ENCODE data around the gene KIAA1328. TPM values are rescaled to one million over a fixed set of nuclear protein-coding genes. Genes with fewer than 3 reads are reported as not detected.

KIAA1328 gene
- total and polyA plus RNA-seq, 2 donors (not counting 3 experiments of a cell fraction or from before 2014, with no cell fraction given) = 2.7 to 6.5 TPM

GRCh38 chr18:36893227-36893626, 64.3 kb downstream of the KIAA1328 start:
- Histone ChIP-seq H2AFZ (ENCODE audit: low read depth, low read length) (no peak overlapping the region), H3K4me3 (replicated peaks in 1 of 3; ENCODE audit: insufficient read depth in 1 of 3, low read depth in 1 of 3, low read length in 3 of 3) (no peak overlapping the region), H3K79me2 (ENCODE audit: control insufficient read depth, insufficient read depth, low read length) (no peaks in the 10 kb centered on the region), H3K4me1 (ENCODE audit: control insufficient read depth, extremely low read depth, insufficient read depth, low read length) (no peaks in the 10 kb centered on the region), H3K4me2 (ENCODE audit: insufficient read depth, low read length) (no peak overlapping the region), H3K9me3 (replicated peaks; ENCODE audit: control insufficient read depth, insufficient read depth, low read length) (no peaks in the 10 kb centered on the region), H3K9ac (replicated peaks; ENCODE audit: extremely low read depth, insufficient read depth, low read length) (no peak overlapping the region), H3K36me3 (ENCODE audit: control insufficient read depth in 2 of 2, extremely low read depth in 1 of 2, insufficient read depth in 2 of 2, low read length in 2 of 2) (no peaks in the 10 kb centered on the region), H3K27ac (ENCODE audit: insufficient read depth, low read depth, low read length) (no peak overlapping the region), H3K27me3 (ENCODE audit: control insufficient read depth in 2 of 2, insufficient read depth in 2 of 2, low read length in 2 of 2) (no peaks in the 10 kb centered on the region), H4K20me1 (replicated peaks; ENCODE audit: control insufficient read depth, extremely low read depth, insufficient read depth, low read length) (no peaks in the 10 kb centered on the region), H3K9me1 (replicated peaks; ENCODE audit: control insufficient read depth, extremely low read depth, insufficient read depth, low read length) (no peaks in the 10 kb centered on the region)
- FAIRE-seq (no peak), DNase-seq (ENCODE audit: low read depth, low spot score) (no peak)
- ChIA-PET CTCF (no interaction called here), POLR2A (no interaction called here)
- BruUV-seq (replicated peaks) = no TSS peak
- intact Hi-C loops (cut with micrococcal nuclease) (no loop called here), dilution Hi-C loops (cut with MboI; ENCODE audit: extremely low pct_ligation_motif_present, low sequenced_read_pairs) (no loop called here)
- TF ChIP-seq CTCF (IDR thresholded peaks at IDR 0.05; ENCODE audit: extremely low read depth in 1 of 2, insufficient read depth in 1 of 2, low read depth in 1 of 2, low read length in 2 of 2) (no peak), POLR2AphosphoS5 (IDR thresholded peaks at IDR 0.05; ENCODE audit: insufficient read depth, low read depth, low read length) (no peak), GATA2 (IDR thresholded peaks at IDR 0.05; ENCODE audit: insufficient read depth, insufficient read length, low read depth, low read length) (no peak), EZH2 (IDR thresholded peaks at IDR 0.05; ENCODE audit: borderline replicate concordance, low read depth, low read length, severe bottlenecking) (no peak), MAX (IDR thresholded peaks at IDR 0.05; ENCODE audit: insufficient read depth, insufficient read length) (no peak), FOS (IDR thresholded peaks at IDR 0.05; ENCODE audit: borderline replicate concordance, insufficient read depth, low read length) (no peak), MYC (IDR thresholded peaks at IDR 0.05; ENCODE audit: low read depth, low read length) (no peak), JUN (IDR thresholded peaks at IDR 0.05; ENCODE audit: borderline replicate concordance, insufficient read depth, insufficient read length, low read depth) (no peak)
